ENCODE data around the gene XRCC6. TPM values are rescaled to one million over a fixed set of nuclear protein-coding genes. Genes with fewer than 3 reads are reported as not detected.

Gene XRCC6
- total and polyA plus RNA-seq, 2 of the 13 experiments (the other 11 are each of a cell fraction or from before 2014, with no cell fraction given), result 124 to 625 TPM

- TF ChIP-seq ZFP36L1 (CRISPR knock-in tag; IDR thresholded peaks at IDR 0.05) (no peak), DMAP1 (CRISPR knock-in tag; IDR thresholded peaks at IDR 0.05) (peak; percentile 84), ZNF17 (CRISPR knock-in tag; IDR thresholded peaks at IDR 0.05) (no peak), REPIN1 (CRISPR knock-in tag; IDR thresholded peaks at IDR 0.05; ENCODE audit: borderline replicate concordance, low read depth) (peak; percentile 41; the same call in 1 of the 2 replicates), MEIS1 (CRISPR knock-in tag; IDR thresholded peaks at IDR 0.05; ENCODE audit: borderline replicate concordance) (0 out of 2 replicates have a peak, but pooled peaks have one; percentile 43), CTCF (CRISPR knock-in tag; IDR thresholded peaks at IDR 0.05) (no peak), NONO (IDR thresholded peaks at IDR 0.05) (no peak), NONO (CRISPR knock-in tag; conservative IDR thresholded peaks at IDR 0.05) (no peak), CENPBD1 (CRISPR knock-in tag; IDR thresholded peaks at IDR 0.05; ENCODE audit: borderline replicate concordance, low read depth) (no peak), MIXL1 (CRISPR knock-in tag; IDR thresholded peaks at IDR 0.05) (peak; percentile 64), HOXA5 (CRISPR knock-in tag; IDR thresholded peaks at IDR 0.05) (0 out of 2 replicates have a peak, but pooled peaks have one; percentile 45), TRAFD1 (CRISPR knock-in tag; IDR thresholded peaks at IDR 0.05; ENCODE audit: borderline replicate concordance) (0 out of 2 replicates have a peak, but pooled peaks have one; percentile 76), ZNF34 (CRISPR knock-in tag; IDR thresholded peaks at IDR 0.05; ENCODE audit: borderline replicate concordance) (no peak), SP4 (CRISPR knock-in tag; IDR thresholded peaks at IDR 0.05) (no peak), STAT6 (CRISPR knock-in tag; IDR thresholded peaks at IDR 0.05; ENCODE audit: borderline replicate concordance) (no peak), HES4 (CRISPR knock-in tag; IDR thresholded peaks at IDR 0.05; ENCODE audit: borderline replicate concordance) (peak; percentile 67; the same call in 1 of the 2 replicates), ZNF713 (CRISPR knock-in tag; IDR thresholded peaks at IDR 0.05) (peak; percentile 38; the same call in 1 of the 2 replicates), SNAI1 (CRISPR knock-in tag; IDR thresholded peaks at IDR 0.05; ENCODE audit: borderline replicate concordance) (no peak), MYC (CRISPR knock-in tag; IDR thresholded peaks at IDR 0.05; ENCODE audit: borderline replicate concordance) (peak; percentile 90), U2AF1 (optimal IDR thresholded peaks at IDR 0.05; ENCODE audit: low read depth, low read length) (no peak)
Observed at GRCh38 chr22:41682033-41682807, 61.1 kb downstream of the XRCC6 start (continued).
